H1 (cell line): ENCODE results near the gene OR2T6. TPM values are rescaled to one million over a fixed set of nuclear protein-coding genes. Genes with fewer than 3 reads are reported as not detected.

Source experiments
- CTCF ChIA-PET: fragments of 300-600 bp; sonication (Branson Sonifier 250); formaldehyde crosslinking; loops from one replicate; lab custom pipeline; 2021; ENCODE audit not compliant: partially characterized antibody; lab: Charles Lee
- POLR2A ChIA-PET: fragments of 300-600 bp; sonication (Branson Sonifier 250); formaldehyde crosslinking; loops from one replicate; lab custom pipeline; 2021; ENCODE audit warnings: inconsistent platforms; ENCODE audit not compliant: partially characterized antibody; lab: Charles Lee
- DNase-seq, 2 experiments: peaks; one replicate each; pipeline versions ENCODE4 v3.0.0 to v3.0.0-alpha.2; 2010 to 2022; ENCODE audit warnings: low spot score in 2 of 2, low read depth in 1 of 2, mixed read lengths in 1 of 2
- FAIRE-seq: peaks from 2 replicates; lab custom pipeline; 2011; peaks lifted over from hg19 to GRCh38; lab: Jason Lieb, UNC
- H2AFZ ChIP-seq: 2 replicates; pipeline ENCODE4 v1.8.1; 2012; ENCODE audit warnings: low read length, inconsistent platforms
- H2AK5ac ChIP-seq: 2 replicates; pipeline ENCODE4 v1.6.1; 2013; ENCODE audit warnings: low read depth, low read length
- H2BK120ac ChIP-seq: replicated peaks from 2 replicates; pipeline ENCODE3; 2013; ENCODE audit warnings: low read depth, low read length, inconsistent platforms
- H2BK12ac ChIP-seq: 2 replicates; pipeline ENCODE4 v1.6.1; 2013; ENCODE audit warnings: low read depth, low read length
- H2BK15ac ChIP-seq: 2 replicates; pipeline ENCODE4 v1.6.1; 2013; ENCODE audit warnings: low read length
- H2BK20ac ChIP-seq: 2 replicates; pipeline ENCODE4 v1.6.1; 2013; ENCODE audit warnings: low read length
- H2BK5ac ChIP-seq: 2 replicates; pipeline ENCODE4 v1.6.1; 2013; ENCODE audit warnings: low read depth, low read length
- H3K14ac ChIP-seq: 2 replicates; pipeline ENCODE4 v1.6.1; 2013; ENCODE audit warnings: inconsistent platforms; ENCODE audit not compliant: insufficient read length
- H3K18ac ChIP-seq: 2 replicates; pipeline ENCODE4 v1.6.1; 2013; ENCODE audit warnings: low read length; ENCODE audit errors: extremely low read depth
- H3K23ac ChIP-seq: 2 replicates; pipeline ENCODE4 v1.6.1; 2013; ENCODE audit warnings: inconsistent platforms; ENCODE audit not compliant: insufficient read length
- H3K23me2 ChIP-seq: 2 replicates; pipeline ENCODE4 v1.6.1; 2013; ENCODE audit warnings: low read depth, low read length
- H3K27ac ChIP-seq: 2 replicates; pipeline ENCODE4 v1.6.1; 2011; ENCODE audit warnings: low read depth, low read length, inconsistent platforms
- H3K27me3 ChIP-seq, 4 experiments: replicated peaks in 1 of 4; 1 replicate in 1 of 4; 2 replicates in 3 of 4; pipeline versions ENCODE4 v1.6.1 to v1.8.1; 2011 to 2013; ENCODE audit warnings: low read length in 3 of 4, mild to moderate bottlenecking in 3 of 4, inconsistent platforms in 2 of 4, mixed read lengths in 2 of 4, moderate library complexity in 1 of 4; ENCODE audit not compliant: control insufficient read depth in 3 of 4, insufficient read depth in 3 of 4; ENCODE audit errors: extremely low read depth in 1 of 4
- H3K36me3 ChIP-seq, 4 experiments: 2 replicates each; pipeline versions ENCODE4 v1.6.1 to v1.8.1; 2011 to 2013; ENCODE audit warnings: mild to moderate bottlenecking in 4 of 4, low read length in 3 of 4, moderate library complexity in 2 of 4, control low read depth in 1 of 4, inconsistent platforms in 1 of 4; ENCODE audit not compliant: insufficient read depth in 4 of 4, control insufficient read depth in 2 of 4
- H3K4ac ChIP-seq: replicated peaks from 2 replicates; pipeline ENCODE3; 2013; ENCODE audit warnings: low read length, low read depth, mixed read lengths, inconsistent platforms; ENCODE audit not compliant: insufficient read length
- H3K4me1 ChIP-seq, 4 experiments: replicated peaks in 1 of 4; 1 replicate in 1 of 4; 2 replicates in 3 of 4; pipeline versions ENCODE4 v1.6.1 to v1.8.1; 2011 to 2013; ENCODE audit warnings: low read length in 3 of 4, inconsistent platforms in 2 of 4, mixed read lengths in 1 of 4; ENCODE audit not compliant: insufficient read depth in 4 of 4, control insufficient read depth in 3 of 4
- H3K4me2 ChIP-seq, 2 experiments: 2 replicates each; pipeline versions ENCODE4 v1.6.1 to v1.8.1; 2011 to 2013; ENCODE audit warnings: low read depth in 2 of 2, low read length in 2 of 2, control low read depth in 1 of 2, inconsistent platforms in 1 of 2, mild to moderate bottlenecking in 1 of 2; ENCODE audit not compliant: insufficient read depth in 1 of 2
- H3K4me3 ChIP-seq, 4 experiments: fragments of 200-600, 300-600 bp in 1 of 4; sonication (generic), shearing (Covaris generic), sonication (Bioruptor Twin) in 1 of 4; 2 replicates each; pipeline versions ENCODE4 v1.5.1 to v1.8.1; 2011 to 2016; ENCODE audit warnings: low read length in 4 of 4, low read depth in 3 of 4, control low read depth in 2 of 4, inconsistent platforms in 2 of 4, mild to moderate bottlenecking in 2 of 4, mixed read lengths in 1 of 4, moderate library complexity in 1 of 4; ENCODE audit not compliant: insufficient read depth in 2 of 4; ENCODE audit errors: extremely low read depth in 1 of 4
- H3K56ac ChIP-seq: replicated peaks from 2 replicates; pipeline ENCODE3; 2013; ENCODE audit warnings: low read depth, mild to moderate bottlenecking, mixed read lengths, low read length, inconsistent platforms; ENCODE audit not compliant: insufficient read length
- H3K79me1 ChIP-seq: 2 replicates; pipeline ENCODE4 v1.6.1; 2013; ENCODE audit warnings: low read depth, low read length, control low read depth
- H3K79me2 ChIP-seq, 2 experiments: 2 replicates each; pipeline versions ENCODE4 v1.6.1 to v1.8.1; 2012 to 2013; ENCODE audit warnings: low read length in 2 of 2, mild to moderate bottlenecking in 2 of 2, inconsistent platforms in 1 of 2; ENCODE audit not compliant: insufficient read depth in 2 of 2, control insufficient read depth in 1 of 2
- H3K9ac ChIP-seq, 4 experiments: replicated peaks in 1 of 4; 1 replicate in 1 of 4; 2 replicates in 3 of 4; pipeline versions ENCODE4 v1.6.1 to v1.8.1; 2011 to 2013; ENCODE audit warnings: low read depth in 3 of 4, low read length in 3 of 4, control low read depth in 2 of 4, mild to moderate bottlenecking in 2 of 4, moderate library complexity in 2 of 4, inconsistent platforms in 1 of 4; ENCODE audit errors: extremely low read depth in 1 of 4
- H3K9me3 ChIP-seq, 2 experiments: 2 replicates each; pipeline versions ENCODE4 v1.6.1 to v1.8.1; 2012 to 2013; ENCODE audit warnings: mild to moderate bottlenecking in 2 of 2, moderate library complexity in 2 of 2, control low read depth in 1 of 2, inconsistent platforms in 1 of 2, low read depth in 1 of 2, low read length in 1 of 2, mixed read lengths in 1 of 2; ENCODE audit not compliant: insufficient read depth in 2 of 2
- H4K20me1 ChIP-seq, 2 experiments: replicated peaks in 1 of 2; 2 replicates each; pipeline versions ENCODE3 to v1.8.1; 2011 to 2013; ENCODE audit warnings: inconsistent platforms in 2 of 2, low read length in 2 of 2, mild to moderate bottlenecking in 1 of 2; ENCODE audit not compliant: insufficient read depth in 2 of 2, control insufficient read depth in 1 of 2
- H4K5ac ChIP-seq: 2 replicates; pipeline ENCODE4 v1.6.1; 2013; ENCODE audit warnings: low read length, low read depth, mixed read lengths, inconsistent platforms; ENCODE audit not compliant: insufficient read length
- H4K8ac ChIP-seq: 2 replicates; pipeline ENCODE4 v1.8.0; 2013; ENCODE audit warnings: mild to moderate bottlenecking, moderate library complexity, low read length, inconsistent platforms; ENCODE audit not compliant: insufficient read depth; ENCODE audit errors: extremely low read depth
- H4K91ac ChIP-seq: replicated peaks from 2 replicates; pipeline ENCODE3; 2013; ENCODE audit warnings: low read length, mixed read lengths, inconsistent platforms; ENCODE audit not compliant: insufficient read length
- PHF8 ChIP-seq: fragments of 200-600 bp; sonication (generic); conservative IDR thresholded peaks from 2 replicates; pipeline ENCODE4 v1.7.1; 2012; ENCODE audit warnings: low read depth, mild to moderate bottlenecking, inconsistent platforms, low read length, moderate library complexity
- WGBS, 2 experiments: shearing (Covaris generic) in 1 of 2; methylation state at CpG; one replicate each; pipeline versions ENCODE4 v1.1.6 to v1.1.7; 2013 to 2015; ENCODE audit warnings: low lambda C conversion rate in 2 of 2, mixed read lengths in 2 of 2, inconsistent platforms in 1 of 2, low coverage in 1 of 2, missing lambda C conversion rate in 1 of 2; ENCODE audit not compliant: insufficient replicate concordance in 2 of 2, insufficient coverage in 1 of 2, insufficient read length in 1 of 2; ENCODE audit errors: extremely low coverage in 1 of 2, missing lambda C conversion rate in 1 of 2; 5-methylcytosine and 5-hydroxymethylcytosine counted together
- polyA plus RNA-seq, 7 experiments: library from polyadenylated mRNA; depleted of rRNA in 3 of 7; stranded (reverse) in 5 of 7; unstranded in 2 of 7; fragments of >200 nt in 5 of 7; fragments of 200-250 nt in 2 of 7; gene quantifications; 1 replicate in 5 of 7; 2 replicates in 1 of 7; 4 replicates in 1 of 7; pipeline versions ENCODE4 v1.2.1 to v1.2.3, GENCODE V29; 2011 to 2013; ENCODE audit warnings: missing spikeins in 2 of 7, mixed read lengths in 2 of 7
- total RNA-seq: library from RNA; stranded (reverse); fragmentation: NEBNext Ultra II Directional; extraction: Animal tissue kit (Norgen Biotek cat#: 25700); gene quantifications from 2 replicates; pipeline ENCODE4 v1.2.1, GENCODE V29; 2021

OR2T6 gene
- total and polyA plus RNA-seq, 2 of the 8 experiments (the other 6 are each of a cell fraction or from before 2014, with no cell fraction given) = not detected

- Histone ChIP-seq H2BK12ac (no peak overlapping the region), H2AFZ (no peak overlapping the region), H3K14ac (no peak overlapping the region), H3K79me2 (no peaks in the 10 kb centered on the region), H4K5ac (no peak overlapping the region), H3K23me2 (no peaks in the 10 kb centered on the region), H3K18ac (no peak overlapping the region), H3K4me1 (no peaks in the 10 kb centered on the region), H2BK15ac (no peak overlapping the region), H3K27ac (no peak overlapping the region), H3K23ac (no peak overlapping the region), H4K91ac (no peak overlapping the region), H3K79me1 (no peaks in the 10 kb centered on the region), H3K56ac (no peak overlapping the region), H4K8ac (no peak overlapping the region), H2AK5ac (no peak overlapping the region), H3K4ac (no peak overlapping the region), H2BK120ac (no peak overlapping the region), H3K27me3 (no peaks in the 10 kb centered on the region), H3K9ac (no peak overlapping the region), H3K9me3 (peaks cover 66% of the 10 kb centered on the region in 2 experiments), H3K4me3 (no peak overlapping the region), H3K36me3 (no peaks in the 10 kb centered on the region), H2BK5ac (no peak overlapping the region), H3K4me2 (no peak overlapping the region), H2BK20ac (no peak overlapping the region), H4K20me1 (no peaks in the 10 kb centered on the region)
- 64% methylated on average over 2 of the region's 2 CpGs; no CpG with 5 or more reads in 1 of the 2 experiments for WGBS, 2 experiments
- POLR2A ChIA-PET = no interaction called here
- DNase-seq (no peak), FAIRE-seq (no peak)
- CTCF ChIA-PET = no interaction called here
- TF ChIP-seq PHF8 = no peak
Measured at GRCh38 chr1:248417854-248418253, 42.3 kb downstream of the OR2T6 start.
